Stimulated activated naive CD8-positive, alpha-beta T cell treated with anti-CD3 and anti-CD28 coated beads, Interleukin-15, Interleukin-2, amounts not matched to agents 100 U/mL and 50 U/mL, for 24 hours (primary cell): ENCODE measurements around the gene CAMK1.
A peak's percentile ranks its signal among the peaks of the same experiment; 100 is the strongest.
"Not testable (repeated sequence)": the region's sequence is repeated elsewhere in the genome, so short reads cannot be mapped to it uniquely, and the experiment has no call there.

Experiments
- ATAC-seq: fragments of 150-1000 bp; cut with Tn5 transposase; one replicate; pipeline ENCODE4 v1.10.0; 2021
- DNase-seq: peaks from one replicate; pipeline ENCODE4 v3.0.0; 2021

CAMK1 gene

DNA sequence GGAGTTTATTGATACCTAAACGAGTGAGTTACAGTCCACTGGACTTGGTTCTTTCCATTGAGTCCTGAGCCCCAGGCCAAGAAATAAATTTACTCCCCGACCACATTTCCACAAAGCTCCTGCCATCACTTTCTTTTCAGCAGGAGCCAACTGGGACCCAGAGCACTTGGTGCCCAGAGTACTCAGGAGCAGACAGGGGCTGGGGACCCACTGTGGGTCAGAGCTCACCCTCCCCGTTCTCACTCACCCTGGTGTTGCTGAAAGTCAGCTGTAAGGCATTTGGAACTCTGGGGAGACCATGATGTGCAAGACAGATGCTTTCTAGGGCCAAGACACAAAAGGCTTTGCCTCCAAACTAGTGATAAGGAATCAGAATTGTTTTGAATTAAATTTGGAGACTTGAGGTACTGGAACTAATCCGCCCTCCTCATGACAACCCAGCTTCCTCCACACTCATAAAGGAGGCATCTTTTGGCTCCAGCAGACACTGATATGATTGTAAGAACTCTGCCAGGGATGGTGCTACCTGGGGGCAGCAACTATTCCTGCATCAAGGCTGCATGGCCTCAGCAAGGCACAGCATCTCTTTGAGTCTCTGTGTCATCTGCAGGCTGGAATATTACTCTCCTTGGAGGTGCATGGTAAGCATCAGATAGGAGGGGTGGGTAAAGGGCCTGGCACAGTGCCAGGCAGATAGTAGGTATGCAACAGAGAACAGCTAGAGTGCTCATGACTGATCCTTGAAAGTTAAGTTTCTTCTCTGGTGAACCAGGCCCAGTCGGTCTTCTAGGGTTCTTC lies 7.3 kb upstream of the CAMK1 start:
- ATAC-seq (no peak), DNase-seq (no peak)

DNA sequence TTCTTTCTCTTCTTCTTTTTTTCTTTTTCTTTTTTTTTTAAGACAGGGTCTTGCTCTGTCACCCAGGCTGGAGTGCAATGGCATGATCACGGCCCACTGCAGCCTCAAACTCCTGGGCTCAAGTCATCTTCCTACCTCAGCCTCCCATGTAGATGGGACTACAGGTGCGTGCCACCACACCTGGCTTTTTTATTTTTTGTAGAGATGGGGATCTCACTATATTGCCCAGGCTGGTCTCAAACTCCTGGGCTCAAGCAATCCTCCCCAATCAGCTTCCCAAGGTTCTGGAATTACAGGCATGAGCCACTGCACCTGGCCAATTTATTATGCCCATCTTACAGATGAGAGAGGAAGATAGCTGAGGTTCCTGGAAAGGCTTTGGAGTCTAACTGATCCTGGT lies 1.3 kb upstream of the CAMK1 start:
- ATAC-seq, DNase-seq: not testable (repeated sequence)

DNA sequence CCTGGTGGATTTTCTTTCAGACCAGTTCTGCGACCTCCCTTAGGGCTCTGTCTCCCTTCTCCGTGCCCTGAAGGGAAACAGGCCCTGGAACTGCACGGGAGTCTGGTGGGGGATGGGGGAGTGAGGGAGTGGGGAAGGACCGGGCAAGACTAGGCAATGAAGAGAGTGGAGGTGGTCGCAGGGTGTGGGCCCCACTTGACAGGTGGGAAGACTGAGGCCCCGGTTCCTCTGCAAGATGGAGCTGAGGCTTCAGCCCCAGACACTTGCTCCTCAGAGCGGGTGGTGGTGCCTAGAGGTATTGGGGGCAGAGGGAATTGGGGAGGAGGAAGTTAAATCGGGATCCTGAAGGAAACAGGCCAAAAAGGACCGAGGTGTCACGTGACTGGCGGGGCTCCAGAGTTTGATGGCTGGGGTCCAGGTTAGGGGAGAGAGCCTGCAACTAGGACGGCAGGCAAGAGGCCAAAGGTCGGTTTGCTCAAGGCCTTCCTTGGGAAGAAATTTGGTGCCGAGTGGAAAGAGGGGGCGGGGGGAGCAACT lies 597 bp upstream of the CAMK1 start:
- ATAC-seq: no peak

DNA sequence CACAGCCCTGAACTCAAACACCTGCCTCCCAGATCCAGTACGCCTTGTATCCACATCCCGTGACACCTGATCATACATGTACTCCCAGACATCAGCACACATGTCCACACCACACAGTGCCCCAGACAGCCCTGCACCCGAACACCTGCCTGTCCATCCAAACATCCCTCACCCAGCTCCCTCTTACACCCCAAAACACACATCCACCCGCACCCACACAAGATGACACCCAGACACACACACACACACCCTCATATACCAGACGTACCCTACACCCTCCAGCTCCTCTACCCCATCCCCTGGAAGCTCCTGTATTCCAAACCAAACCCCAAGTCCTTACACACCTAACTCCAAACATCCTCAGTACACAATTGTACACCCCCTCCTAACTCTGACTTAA lies 735 bp downstream of the CAMK1 start:
- no peak for ATAC-seq

More for the DNA sequence above, 597 bp upstream of the CAMK1 start:
- DNase-seq: no peak

GRCh38 chr3:9768141-9768775 lies 1.5 kb downstream of the CAMK1 start:
- DNase-seq: no peak
- no peak for ATAC-seq

More for the DNA sequence above, 735 bp downstream of the CAMK1 start:
- DNase-seq: no peak

DNA sequence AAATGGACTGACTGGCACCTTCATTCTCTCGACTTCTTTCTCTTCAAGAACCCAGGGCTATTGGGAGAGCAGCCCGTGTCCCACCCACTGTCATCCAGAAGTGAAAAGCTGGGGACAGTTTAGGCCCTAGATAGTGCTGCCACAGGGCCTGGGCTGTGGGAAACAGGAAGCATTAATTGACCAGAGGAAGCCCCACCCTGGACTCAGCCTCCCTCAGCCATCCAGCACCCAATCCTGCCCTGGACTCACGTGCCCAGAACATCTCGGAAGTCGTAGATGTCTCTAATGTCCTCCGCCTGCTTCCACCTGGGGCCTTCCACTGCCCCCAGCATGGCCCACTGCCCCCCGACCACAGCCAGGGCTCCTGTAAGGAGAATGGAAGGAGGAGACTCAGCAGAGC lies 2.3 kb downstream of the CAMK1 start:
- DNase-seq (no peak), ATAC-seq (no peak)

GRCh38 chr3:9765865-9766264 lies 3.9 kb downstream of the CAMK1 start:
- DNase-seq (no peak), ATAC-seq (no peak)

- ATAC-seq: no peak
These were observed 6.9 kb downstream of the CAMK1 start for GRCh38 chr3:9762871-9763270.

DNA sequence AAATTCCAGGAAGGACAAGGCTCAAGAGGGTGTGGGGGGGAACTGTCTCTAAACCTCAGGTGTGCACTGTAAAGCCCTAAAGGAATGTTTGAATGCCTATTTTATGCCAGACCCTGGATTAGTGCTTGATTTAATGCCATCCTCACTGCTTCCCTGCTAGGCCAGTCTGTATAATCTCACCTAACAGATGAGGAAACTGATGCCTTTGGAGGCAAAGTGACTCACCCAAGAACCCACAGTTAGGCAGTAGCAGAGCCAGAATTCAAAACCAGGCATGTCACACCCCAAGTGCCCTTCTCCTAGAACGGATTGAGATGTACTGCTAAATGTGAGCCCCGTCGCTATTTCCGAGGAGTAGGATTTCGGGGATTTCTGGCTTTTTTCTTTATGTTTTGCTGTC lies 7.8 kb downstream of the CAMK1 start:
- ATAC-seq (no peak), DNase-seq (no peak)

More at GRCh38 chr3:9762871-9763270, 6.9 kb downstream of the CAMK1 start:
- no peak for DNase-seq

GRCh38 chr3:9760779-9761505 lies 8.8 kb downstream of the CAMK1 start:
- no peak for DNase-seq
- no peak for ATAC-seq

GRCh38 chr3:9757427-9757826 lies 12.3 kb downstream of the CAMK1 start:
- DNase-seq (no peak), ATAC-seq (no peak)

DNA sequence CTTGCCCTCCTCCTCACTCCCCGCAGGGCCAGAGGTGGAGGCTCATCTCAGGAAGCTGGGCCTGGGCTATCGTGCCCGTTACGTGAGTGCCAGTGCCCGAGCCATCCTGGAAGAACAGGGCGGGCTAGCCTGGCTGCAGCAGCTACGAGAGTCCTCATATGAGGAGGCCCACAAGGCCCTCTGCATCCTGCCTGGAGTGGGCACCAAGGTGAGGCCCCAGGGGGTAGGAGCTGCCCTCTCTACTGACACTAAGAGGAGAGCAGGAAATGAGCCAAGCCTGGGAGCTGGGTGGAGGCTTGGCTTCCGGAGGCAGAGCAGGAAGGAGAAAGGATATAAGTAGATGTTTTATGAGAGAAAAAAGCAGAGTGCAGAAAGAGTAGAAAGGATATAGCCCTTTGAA lies 15.1 kb downstream of the CAMK1 start:
- DNase-seq (no peak), ATAC-seq (no peak)

GRCh38 chr3:9750556-9751411 lies 19.0 kb downstream of the CAMK1 start:
- no peak for ATAC-seq

GRCh38 chr3:9749645-9750555 lies 19.8 kb downstream of the CAMK1 start, which contains the start of gene OGG1:
Gene OGG1, plus strand, starts transcription at chr3:9749952. Its CDS starts 335 bp downstream, at chr3:9750287.
- DNase-seq (peak; percentile 96), ATAC-seq (peak; percentile 96)

More at GRCh38 chr3:9750556-9751411, 19.0 kb downstream of the CAMK1 start:
- no peak for DNase-seq

GRCh38 chr3:9749296-9749644 lies 20.5 kb downstream of the CAMK1 start:
- no peak for DNase-seq

GRCh38 chr3:9748031-9748430 lies 21.7 kb downstream of the CAMK1 start:
- ATAC-seq (no peak), DNase-seq (no peak)

More at GRCh38 chr3:9749296-9749644, 20.5 kb downstream of the CAMK1 start:
- no peak for ATAC-seq

- no peak for ATAC-seq
- no peak for DNase-seq
These were observed 22.5 kb downstream of the CAMK1 start for GRCh38 chr3:9747267-9747666.

DNA sequence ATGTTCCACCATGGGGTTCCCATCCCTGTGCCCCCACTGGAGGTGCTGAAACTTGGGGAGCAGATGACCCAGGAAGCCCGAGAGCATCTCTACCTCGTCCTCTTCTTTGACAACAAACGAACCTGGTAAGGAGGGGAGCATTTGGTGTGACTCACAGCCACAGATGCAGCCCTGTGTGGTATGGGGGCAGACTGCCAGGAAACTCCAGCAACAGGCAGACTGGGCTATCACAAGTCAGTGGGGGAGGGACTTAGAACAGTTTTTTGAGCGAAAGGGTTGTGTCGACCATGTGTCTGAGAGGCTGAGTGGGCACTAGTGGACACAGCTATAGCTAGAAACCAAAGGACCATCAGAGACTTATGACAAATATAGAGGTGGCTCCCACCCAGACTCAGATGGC lies 23.4 kb downstream of the CAMK1 start:
- peak; percentile 36 for DNase-seq
- no peak for ATAC-seq

DNA sequence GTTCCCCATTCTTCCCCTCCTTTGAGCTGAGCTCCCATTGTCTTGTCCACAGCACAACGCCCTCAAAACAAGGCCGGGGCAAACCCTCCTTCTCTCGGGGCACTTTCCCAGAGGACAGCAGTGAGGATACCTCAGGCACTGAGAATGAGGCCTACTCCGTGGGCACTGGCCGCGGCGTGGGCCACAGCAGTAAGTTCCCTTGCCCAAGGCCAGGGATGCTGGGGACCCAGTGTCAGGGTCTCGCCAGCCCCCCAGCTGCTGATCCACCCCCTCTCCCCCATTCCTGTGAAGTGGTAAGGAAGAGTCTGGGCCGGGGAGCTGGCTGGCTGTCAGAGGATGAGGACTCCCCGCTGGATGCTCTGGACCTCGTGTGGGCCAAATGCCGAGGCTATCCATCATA lies 24.2 kb downstream of the CAMK1 start:
- no peak for DNase-seq
- no peak for ATAC-seq

- no peak for ATAC-seq
- DNase-seq: no peak
These were observed 25.6 kb downstream of the CAMK1 start for GRCh38 chr3:9744162-9744561.

DNA sequence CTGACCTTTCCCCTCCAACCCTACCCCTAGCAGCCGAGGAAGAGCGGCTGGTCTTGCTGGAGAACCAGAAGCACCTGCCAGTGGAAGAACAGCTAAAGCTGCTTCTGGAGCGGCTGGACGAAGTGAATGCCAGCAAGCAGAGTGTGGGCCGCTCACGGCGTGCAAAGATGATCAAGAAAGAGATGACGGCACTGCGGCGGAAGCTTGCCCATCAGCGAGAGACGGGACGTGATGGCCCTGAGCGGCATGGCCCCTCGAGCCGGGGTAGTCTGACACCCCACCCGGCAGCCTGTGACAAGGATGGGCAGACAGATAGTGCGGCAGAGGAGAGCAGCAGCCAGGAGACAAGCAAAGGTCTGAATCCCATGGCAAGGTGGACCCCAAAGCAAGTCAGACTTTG lies 26.2 kb downstream of the CAMK1 start:
- no peak for DNase-seq
- ATAC-seq: no peak
